Ecto neural progenitor cell (in vitro differentiated cells): ENCODE measurements around the gene RBM24.
A peak's percentile ranks its signal among the peaks of the same experiment; 100 is the strongest.

Source experiments
- DNase-seq: peaks from one replicate; pipeline ENCODE4 v3.0.0-alpha.2; 2018; ENCODE audit warnings: low spot score

RBM24 gene

GRCh38 chr6:17281100-17281496 lies at the start of gene RBM24:
TSS of gene RBM24 (plus strand) at chr6:17281361. CDS start at chr6:17281582, 221 bp downstream.
- no peak for DNase-seq

- no peak for DNase-seq
Observed at GRCh38 chr6:17233531-17233930, 47.6 kb upstream of the RBM24 start.

- DNase-seq = no peak
Observed at GRCh38 chr6:17237246-17237645, 43.9 kb upstream of the RBM24 start.

- DNase-seq = no peak
Observed at GRCh38 chr6:17239260-17239659, 41.9 kb upstream of the RBM24 start.

- no peak for DNase-seq
Observed at GRCh38 chr6:17240803-17241500, 40.2 kb upstream of the RBM24 start.

- no peak for DNase-seq
Observed at GRCh38 chr6:17242087-17242486, 39.1 kb upstream of the RBM24 start.

- DNase-seq = no peak
Observed at GRCh38 chr6:17250237-17250636, 30.9 kb upstream of the RBM24 start.

- DNase-seq = no peak
Observed at GRCh38 chr6:17251953-17252352, 29.2 kb upstream of the RBM24 start.

GRCh38 chr6:17258749-17259148 lies 22.4 kb upstream of the RBM24 start:
- no peak for DNase-seq

- no peak for DNase-seq
Observed at GRCh38 chr6:17265570-17265969, 15.6 kb upstream of the RBM24 start.

- no peak for DNase-seq
Observed at GRCh38 chr6:17267566-17267965, 13.6 kb upstream of the RBM24 start.

- DNase-seq = no peak
Observed at GRCh38 chr6:17268114-17268513, 13.0 kb upstream of the RBM24 start.

- DNase-seq = no peak
Observed at GRCh38 chr6:17269840-17270239, 11.3 kb upstream of the RBM24 start.

- DNase-seq = no peak
Observed at GRCh38 chr6:17271628-17272027, 9.5 kb upstream of the RBM24 start.

GRCh38 chr6:17276766-17277165 lies 4.4 kb upstream of the RBM24 start:
- no peak for DNase-seq

GRCh38 chr6:17277256-17277655 lies 3.9 kb upstream of the RBM24 start:
- DNase-seq = no peak

GRCh38 chr6:17278289-17279063 lies 2.7 kb upstream of the RBM24 start:
- no peak for DNase-seq

GRCh38 chr6:17280138-17280537 lies 1.0 kb upstream of the RBM24 start:
- DNase-seq = no peak

- DNase-seq = peak; percentile 83
Observed at GRCh38 chr6:17280552-17281090, 540 bp upstream of the RBM24 start.

GRCh38 chr6:17281497-17282481 lies 628 bp downstream of the RBM24 start:
- DNase-seq = peak; percentile 68

- no peak for DNase-seq
Observed at GRCh38 chr6:17283074-17283473, 1.9 kb downstream of the RBM24 start.

GRCh38 chr6:17289630-17290061 lies 8.5 kb downstream of the RBM24 start:
- no peak for DNase-seq
